Retinal pigment epithelial cell (primary cell): ENCODE results near the gene SHISAL1.
A peak's percentile ranks its signal among the peaks of the same experiment; 100 is the strongest.

Source experiments
- DNase-seq: peaks from one replicate; pipeline ENCODE4 v3.0.0-alpha.2; 2010; ENCODE audit warnings: low read depth
- H3K4me3 ChIP-seq: 2 replicates; pipeline ENCODE4 v1.5.1; 2011; ENCODE audit warnings: mild to moderate bottlenecking, low read length, control low read depth, moderate library complexity
- TF ChIP-seq, protein P1 (sequence below): conservative IDR thresholded peaks from 2 replicates; pipeline ENCODE4 v1.5.1; 2011; ENCODE audit warnings: low read depth, low read length, control low read depth, inconsistent platforms

SHISAL1 gene

DNA sequence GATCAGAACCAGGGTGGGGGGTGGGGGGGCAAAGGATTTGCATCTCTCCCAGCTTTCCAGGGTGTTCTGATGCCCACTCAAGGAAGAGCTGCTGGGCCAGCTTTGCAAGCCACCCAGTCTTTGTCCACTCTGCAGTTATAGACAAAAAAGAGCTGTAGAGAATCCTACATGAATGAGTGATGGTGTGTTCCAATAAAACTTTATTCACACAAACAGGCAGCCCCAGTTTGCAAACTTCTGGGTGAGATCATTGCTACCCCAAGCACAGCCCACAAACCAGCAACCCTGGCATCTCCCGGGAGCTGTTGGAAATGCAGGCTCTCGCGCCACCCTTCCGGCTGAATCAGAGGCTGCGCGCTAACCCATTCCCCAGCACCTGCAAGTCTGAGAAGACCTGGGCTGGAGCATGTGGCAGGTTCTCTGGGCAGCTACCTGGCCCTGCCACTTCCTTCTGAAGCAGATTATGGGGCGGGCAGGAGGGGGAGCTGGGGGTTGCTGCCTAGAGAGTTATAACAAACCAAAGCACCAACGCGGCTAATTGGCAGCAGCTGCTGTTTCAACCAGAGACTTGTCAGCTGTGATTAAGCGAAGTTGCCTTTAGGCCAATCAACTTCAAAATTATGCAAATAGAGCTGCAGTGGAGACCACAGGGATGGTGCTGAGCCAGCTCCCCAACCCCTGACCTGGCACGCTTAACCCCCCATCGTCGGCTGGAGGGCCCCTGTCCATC, 3.8 kb upstream of the SHISAL1 start:
- TF ChIP-seq, protein P1, sequence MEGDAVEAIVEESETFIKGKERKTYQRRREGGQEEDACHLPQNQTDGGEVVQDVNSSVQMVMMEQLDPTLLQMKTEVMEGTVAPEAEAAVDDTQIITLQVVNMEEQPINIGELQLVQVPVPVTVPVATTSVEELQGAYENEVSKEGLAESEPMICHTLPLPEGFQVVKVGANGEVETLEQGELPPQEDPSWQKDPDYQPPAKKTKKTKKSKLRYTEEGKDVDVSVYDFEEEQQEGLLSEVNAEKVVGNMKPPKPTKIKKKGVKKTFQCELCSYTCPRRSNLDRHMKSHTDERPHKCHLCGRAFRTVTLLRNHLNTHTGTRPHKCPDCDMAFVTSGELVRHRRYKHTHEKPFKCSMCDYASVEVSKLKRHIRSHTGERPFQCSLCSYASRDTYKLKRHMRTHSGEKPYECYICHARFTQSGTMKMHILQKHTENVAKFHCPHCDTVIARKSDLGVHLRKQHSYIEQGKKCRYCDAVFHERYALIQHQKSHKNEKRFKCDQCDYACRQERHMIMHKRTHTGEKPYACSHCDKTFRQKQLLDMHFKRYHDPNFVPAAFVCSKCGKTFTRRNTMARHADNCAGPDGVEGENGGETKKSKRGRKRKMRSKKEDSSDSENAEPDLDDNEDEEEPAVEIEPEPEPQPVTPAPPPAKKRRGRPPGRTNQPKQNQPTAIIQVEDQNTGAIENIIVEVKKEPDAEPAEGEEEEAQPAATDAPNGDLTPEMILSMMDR = no peak
- no peak for DNase-seq
- no peak overlapping the region for H3K4me3 ChIP-seq

DNA sequence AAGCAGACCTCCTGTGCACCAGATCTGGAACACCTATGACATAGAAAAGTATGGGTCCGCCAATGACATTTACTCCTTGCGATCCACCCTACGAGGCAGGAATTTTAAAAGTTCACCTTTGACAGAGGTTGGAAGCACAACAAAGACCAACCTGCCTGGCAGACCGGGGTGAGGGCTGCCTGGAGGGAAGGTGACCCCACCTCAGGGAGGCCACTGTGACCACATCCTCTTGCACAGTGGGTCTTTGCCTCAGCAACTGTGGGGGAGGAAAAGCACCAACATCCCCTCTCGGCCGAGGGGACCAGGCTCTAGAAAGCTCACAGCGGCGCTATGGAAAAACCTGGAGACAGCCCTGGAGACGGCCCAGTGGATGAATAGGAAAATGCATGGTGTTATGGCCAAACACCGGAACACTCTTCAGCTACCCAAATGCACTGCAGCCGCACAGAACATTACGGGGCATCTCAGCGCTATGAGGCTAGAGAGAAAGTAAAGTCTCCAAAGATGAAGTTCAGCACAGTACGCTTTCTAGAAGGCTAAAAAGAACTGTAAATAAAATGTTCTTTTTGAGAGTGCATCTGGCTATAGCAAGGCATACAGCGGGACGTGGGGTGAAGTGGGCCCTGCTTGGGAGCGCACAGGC, 1.8 kb upstream of the SHISAL1 start:
- no peak for DNase-seq
- TF ChIP-seq, protein P1 = no peak
- H3K4me3 ChIP-seq = no peak overlapping the region

DNA sequence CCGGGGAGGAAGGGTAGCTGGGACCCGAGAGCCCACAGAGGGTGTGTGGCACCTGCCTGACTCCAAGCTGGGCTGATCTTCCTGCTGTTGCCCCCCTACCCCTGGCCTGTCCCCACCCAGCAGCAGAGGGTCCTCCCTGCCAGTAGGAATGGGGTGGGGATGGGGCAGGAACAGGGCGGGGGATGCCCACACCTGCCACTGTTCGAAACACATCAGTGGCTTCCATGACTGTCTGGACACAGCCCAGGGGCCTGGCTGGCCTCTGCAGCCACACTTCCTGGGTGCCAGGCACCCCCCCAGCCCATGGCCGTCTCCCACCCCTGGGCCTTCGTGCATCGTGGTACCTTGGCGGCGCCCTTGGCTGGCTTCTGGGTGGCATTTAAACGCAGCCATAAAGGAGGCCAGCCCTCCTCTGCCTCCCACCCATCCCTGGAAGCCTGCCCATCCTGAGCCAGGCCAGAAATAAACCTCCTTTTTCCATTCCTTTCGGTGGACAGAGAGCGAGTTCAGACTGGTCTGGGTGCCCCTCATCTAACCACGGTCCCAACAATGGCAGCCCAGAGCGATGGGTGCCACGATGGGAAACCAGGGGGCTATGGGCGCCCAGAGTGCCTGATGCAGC, 745 bp upstream of the SHISAL1 start:
- TF ChIP-seq, protein P1 = no peak
- no peak overlapping the region for H3K4me3 ChIP-seq
- no peak for DNase-seq

DNA sequence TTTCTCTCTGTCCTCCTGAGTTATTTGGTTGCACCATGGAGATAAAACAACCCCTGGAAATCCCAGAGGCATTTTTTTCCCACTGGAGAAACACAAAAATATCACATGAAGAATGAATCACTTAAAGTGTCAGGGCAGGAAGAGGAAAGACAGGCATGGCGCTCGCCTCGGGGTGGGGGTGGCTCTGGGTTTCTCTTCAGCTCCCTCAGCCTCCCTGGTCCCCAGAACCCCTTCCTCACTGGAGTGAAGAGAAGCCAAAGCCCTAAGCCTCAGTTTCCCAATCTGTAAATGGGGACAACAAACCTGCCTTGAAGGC, 938 bp downstream of the SHISAL1 start:
- H3K4me3 ChIP-seq = no peak overlapping the region
- no peak for DNase-seq
- TF ChIP-seq, protein P1 = no peak

DNA sequence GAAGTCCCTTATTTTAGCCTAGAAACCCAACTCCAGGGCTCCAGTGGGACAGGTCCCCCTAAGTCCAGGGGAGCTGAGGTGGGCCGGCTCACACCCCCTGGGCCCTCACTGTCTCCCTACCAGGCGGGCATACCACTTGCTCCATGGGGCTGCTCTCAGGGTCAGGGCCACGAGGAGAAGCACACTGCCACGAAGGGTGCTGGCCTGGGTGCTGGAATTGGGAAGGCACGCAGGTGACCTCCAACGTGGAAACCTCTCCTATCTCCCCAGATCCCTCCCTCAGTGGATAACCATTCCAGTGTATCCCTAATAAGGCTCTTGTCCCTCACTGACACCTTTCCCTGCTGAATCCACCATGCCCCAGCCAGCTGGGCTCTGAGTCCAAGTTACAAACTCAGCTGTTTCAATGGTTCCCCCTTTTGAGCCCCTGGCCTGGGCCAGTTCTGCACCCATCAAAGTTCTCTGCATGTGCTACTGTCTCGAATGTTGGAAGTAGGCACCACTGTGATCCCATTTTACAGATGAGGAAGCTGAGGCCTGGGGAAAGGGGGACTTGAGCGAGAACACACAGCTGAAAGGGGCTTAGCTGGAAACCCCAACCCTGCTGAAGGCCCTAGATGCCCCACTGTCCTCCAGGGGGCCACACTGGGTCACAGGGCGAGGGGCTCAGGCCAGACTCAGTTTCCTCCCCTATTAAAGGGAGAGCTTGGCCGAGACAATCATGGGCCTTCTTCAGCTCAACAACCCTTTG, 1.5 kb downstream of the SHISAL1 start:
- DNase-seq = no peak
- TF ChIP-seq, protein P1 = peak; percentile 20

DNA sequence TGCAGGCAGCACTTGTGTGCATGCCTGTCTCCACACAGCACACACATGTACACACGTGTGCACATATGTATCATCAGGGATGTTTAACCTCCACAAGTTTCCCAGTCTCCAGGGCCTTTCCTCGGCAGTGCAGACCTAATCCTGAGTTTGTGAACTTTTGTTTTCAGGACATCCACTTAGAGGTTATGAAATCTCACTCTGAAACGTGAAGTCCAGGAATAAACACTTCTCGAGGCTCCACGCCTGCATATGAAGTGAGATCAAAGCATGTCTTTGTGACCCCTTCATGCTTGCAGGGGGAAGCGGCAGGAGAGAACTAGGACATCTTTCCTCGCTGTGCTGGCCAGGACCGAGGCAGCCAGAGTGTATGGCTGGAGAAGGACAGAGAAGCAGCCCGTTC, 3.1 kb downstream of the SHISAL1 start:
- H3K4me3 ChIP-seq = no peak overlapping the region
- TF ChIP-seq, protein P1 = no peak
- no peak for DNase-seq

More for the DNA sequence above, 1.5 kb downstream of the SHISAL1 start:
- H3K4me3 ChIP-seq = no peak overlapping the region
